GM21786 (cell line): Measurements from ENCODE around the gene CCSER1.
"Not testable (repeated sequence)": the region's sequence is repeated elsewhere in the genome, so short reads cannot be mapped to it uniquely, and the experiment has no call there.

Experiments
- ATAC-seq: cut with Tn5 transposase; IDR thresholded peaks from one replicate; pipeline ENCODE4 v1.9.1; 2021; ENCODE audit not compliant: unreplicated experiment

CCSER1 gene

GRCh38 chr4:91228659-91229058 is 1101.5 kb downstream of the CCSER1 start:
- no peak for ATAC-seq

- no peak for ATAC-seq
Observed at GRCh38 chr4:91233164-91233563, 1106.0 kb downstream of the CCSER1 start.

- no peak for ATAC-seq
Observed at GRCh38 chr4:91243132-91243531, 1115.9 kb downstream of the CCSER1 start.

- ATAC-seq, result no peak
Observed at GRCh38 chr4:91256043-91256442, 1128.8 kb downstream of the CCSER1 start.

GRCh38 chr4:91256751-91257150 is 1129.6 kb downstream of the CCSER1 start:
- no peak for ATAC-seq

GRCh38 chr4:91257721-91258120 is 1130.5 kb downstream of the CCSER1 start:
- ATAC-seq, result no peak

GRCh38 chr4:91258326-91258725 is 1131.1 kb downstream of the CCSER1 start:
- no peak for ATAC-seq

- peak; percentile 71 for ATAC-seq
Observed at GRCh38 chr4:91267543-91267942, 1140.3 kb downstream of the CCSER1 start.

- ATAC-seq, result not testable (repeated sequence)
Observed at GRCh38 chr4:91268481-91268880, 1141.3 kb downstream of the CCSER1 start.

- no peak for ATAC-seq
Observed at GRCh38 chr4:91268913-91269312, 1141.7 kb downstream of the CCSER1 start.

GRCh38 chr4:91279899-91280298 is 1152.7 kb downstream of the CCSER1 start:
- no peak for ATAC-seq

- ATAC-seq, result no peak
Observed at GRCh38 chr4:91280551-91281290, 1153.5 kb downstream of the CCSER1 start.

GRCh38 chr4:91282217-91282616 is 1155.0 kb downstream of the CCSER1 start:
- ATAC-seq, result no peak

- no peak for ATAC-seq
Observed at GRCh38 chr4:91283726-91284230, 1156.6 kb downstream of the CCSER1 start.

- no peak for ATAC-seq
Observed at GRCh38 chr4:91284480-91284879, 1157.3 kb downstream of the CCSER1 start.

- ATAC-seq, result no peak
Observed at GRCh38 chr4:91285487-91285886, 1158.3 kb downstream of the CCSER1 start.

- no peak for ATAC-seq
Observed at GRCh38 chr4:91288702-91289311, 1161.6 kb downstream of the CCSER1 start.

GRCh38 chr4:91298156-91298700 is 1171.0 kb downstream of the CCSER1 start:
- no peak for ATAC-seq

GRCh38 chr4:91298824-91299223 is 1171.6 kb downstream of the CCSER1 start:
- ATAC-seq, result no peak

- no peak for ATAC-seq
Observed at GRCh38 chr4:91302120-91302519, 1174.9 kb downstream of the CCSER1 start.

GRCh38 chr4:91304292-91304691 is 1177.1 kb downstream of the CCSER1 start:
- no peak for ATAC-seq

GRCh38 chr4:91317434-91317833 is 1190.2 kb downstream of the CCSER1 start:
- ATAC-seq, result no peak
